G401.6 (cell line): ENCODE data around the gene PTPRN2.
"Not testable (repeated sequence)": the region's sequence is repeated elsewhere in the genome, so short reads cannot be mapped to it uniquely, and the experiment has no call there.

Experiments used
- FAIRE-seq: peaks from 2 replicates; lab custom pipeline; 2012; peaks lifted over from hg19 to GRCh38; lab: Jason Lieb, UNC

PTPRN2 gene

GRCh38 chr7:157503229-157503628 is 1084.4 kb downstream of the PTPRN2 start:
- FAIRE-seq: no peak

DNA sequence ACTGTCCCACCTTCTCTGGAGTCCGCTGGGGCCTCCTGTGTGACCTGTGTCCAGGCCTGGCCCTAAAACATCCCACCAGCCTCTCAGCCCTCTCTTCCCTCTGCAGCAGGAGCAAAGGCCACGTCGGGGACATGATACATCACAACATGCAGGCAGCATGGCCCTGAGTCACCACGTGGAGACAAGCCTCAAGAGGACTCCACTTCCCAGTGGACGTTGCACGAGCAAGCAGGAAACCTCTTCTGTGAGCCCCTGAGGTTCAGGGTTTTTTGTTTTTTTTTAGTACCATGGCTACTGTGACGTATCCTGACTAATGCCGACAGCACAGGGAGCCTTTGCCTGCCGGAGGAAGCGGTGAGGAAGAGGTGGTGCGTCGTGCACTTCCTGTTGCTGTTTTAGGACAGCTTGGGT is 1084.9 kb downstream of the PTPRN2 start:
- FAIRE-seq: no peak

GRCh38 chr7:157501581-157501980 is 1086.0 kb downstream of the PTPRN2 start:
- FAIRE-seq: no peak

- not testable (repeated sequence) for FAIRE-seq
Observed at GRCh38 chr7:157500989-157501540, 1086.6 kb downstream of the PTPRN2 start.

DNA sequence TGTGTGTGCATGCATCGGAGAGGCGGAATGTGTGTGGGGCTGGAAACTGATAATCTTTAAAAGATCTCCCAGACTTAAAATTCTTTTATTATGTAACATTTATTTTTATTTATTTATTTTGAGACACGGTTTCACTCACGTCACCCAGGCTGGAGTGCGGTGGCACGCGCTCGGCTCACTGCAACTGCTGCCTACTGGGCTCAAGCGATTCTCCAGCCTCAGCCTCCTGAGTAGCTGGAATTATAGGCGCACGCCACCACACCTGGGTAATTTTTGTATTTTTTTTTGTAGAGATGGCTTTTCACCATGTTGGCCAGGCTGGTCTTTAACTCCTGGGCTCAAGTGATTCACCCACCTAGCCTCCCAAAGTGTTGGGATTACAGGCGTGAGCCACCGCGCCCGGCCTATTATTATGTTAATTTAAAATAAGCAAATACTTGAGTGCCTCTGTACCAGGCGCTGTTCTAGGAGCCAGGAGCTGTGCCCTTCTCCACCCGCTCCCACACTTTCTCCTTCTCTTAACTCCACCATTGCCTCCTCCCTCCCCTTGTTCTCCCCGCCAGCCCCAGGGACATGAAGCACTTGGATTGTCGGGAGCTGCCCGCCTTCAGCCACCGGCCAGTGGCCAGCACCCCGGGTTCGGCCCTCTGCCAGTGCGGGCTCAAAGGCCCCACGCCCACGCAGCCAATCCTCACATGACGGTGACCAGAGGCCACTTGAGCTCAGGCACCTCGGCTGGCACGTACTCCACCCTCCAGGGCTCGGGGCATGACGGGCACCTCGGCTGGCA is 1087.3 kb downstream of the PTPRN2 start:
- no peak for FAIRE-seq

- FAIRE-seq: no peak
Observed at GRCh38 chr7:157499835-157500153, 1087.8 kb downstream of the PTPRN2 start.

DNA sequence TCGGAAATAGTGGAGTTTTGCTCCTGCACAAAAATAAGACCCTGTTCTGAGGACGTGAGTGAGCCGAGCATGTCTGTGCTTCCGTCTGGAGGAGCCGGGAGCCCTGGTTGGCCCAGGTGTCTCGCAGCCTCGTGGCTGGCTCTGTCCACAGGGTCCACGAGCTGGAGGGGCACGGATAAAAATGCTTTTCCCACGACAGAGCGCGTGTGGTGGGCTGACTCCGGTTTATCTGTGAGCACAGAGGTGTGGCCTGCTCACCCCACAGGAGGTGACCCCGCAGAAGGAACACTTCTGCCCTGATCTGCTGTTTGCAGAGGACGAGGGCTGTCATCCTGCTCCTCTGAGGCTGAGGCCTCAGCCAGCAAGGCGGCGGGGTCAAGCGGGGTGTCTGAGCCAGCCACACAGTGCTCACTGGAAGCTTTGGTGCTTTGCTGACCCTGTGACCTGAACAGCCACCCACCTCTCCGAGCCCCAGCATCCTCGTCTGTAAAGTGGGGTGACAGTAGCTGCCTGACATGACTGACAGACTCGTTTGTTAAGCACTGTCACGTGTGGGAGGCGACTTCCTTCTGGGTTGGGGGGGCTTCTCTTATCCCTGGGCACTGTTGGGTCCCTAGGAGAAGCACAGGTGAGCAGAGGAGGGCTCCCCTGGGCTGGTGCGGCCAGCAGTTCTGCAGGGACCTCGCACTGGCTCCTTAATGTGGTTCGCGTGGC is 1088.3 kb downstream of the PTPRN2 start:
- no peak for FAIRE-seq

DNA sequence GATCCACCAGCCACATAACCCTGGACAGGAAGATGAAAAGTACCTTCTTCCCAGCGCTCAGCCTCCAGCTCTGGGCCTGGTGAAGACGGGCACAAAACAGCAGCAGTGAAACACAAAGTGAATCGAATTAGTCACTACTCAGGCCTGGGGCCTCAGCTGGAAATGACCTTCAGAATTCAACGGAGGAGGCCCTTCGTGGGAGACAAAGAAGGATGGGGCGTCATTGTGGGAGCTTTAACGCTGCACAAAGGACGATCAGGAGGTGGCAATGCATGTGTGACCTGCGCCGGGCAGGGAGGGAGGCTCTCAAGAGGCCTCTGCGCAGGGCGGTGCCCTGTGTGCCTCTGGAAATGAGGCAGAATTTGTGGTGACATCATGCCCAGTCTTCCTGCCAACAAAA is 1089.0 kb downstream of the PTPRN2 start:
- no peak for FAIRE-seq

- FAIRE-seq: no peak
Observed at GRCh38 chr7:157497744-157498651, 1089.6 kb downstream of the PTPRN2 start.

- no peak for FAIRE-seq
Observed at GRCh38 chr7:157497367-157497743, 1090.3 kb downstream of the PTPRN2 start.

GRCh38 chr7:157496416-157497275 is 1091.0 kb downstream of the PTPRN2 start:
- no peak for FAIRE-seq

- no peak for FAIRE-seq
Observed at GRCh38 chr7:157495594-157495993, 1092.0 kb downstream of the PTPRN2 start.

DNA sequence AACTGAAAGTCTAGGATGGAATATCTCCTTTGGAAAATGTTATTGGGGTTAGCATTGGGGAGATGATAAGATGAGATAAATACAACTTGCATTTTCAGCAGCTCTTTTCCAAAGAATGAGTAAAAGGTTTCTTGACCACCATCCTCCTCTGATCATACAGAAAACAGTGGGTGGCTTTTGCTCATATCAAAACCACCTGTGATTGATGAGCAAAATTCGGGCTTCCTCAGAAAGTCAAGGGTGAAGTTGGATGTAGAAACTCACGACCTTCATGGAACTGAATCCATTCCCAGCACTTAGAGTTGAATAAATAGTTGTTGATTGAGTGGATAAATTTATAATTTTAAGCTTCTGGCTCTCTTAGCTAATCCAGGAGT is 1092.5 kb downstream of the PTPRN2 start:
- FAIRE-seq: no peak

DNA sequence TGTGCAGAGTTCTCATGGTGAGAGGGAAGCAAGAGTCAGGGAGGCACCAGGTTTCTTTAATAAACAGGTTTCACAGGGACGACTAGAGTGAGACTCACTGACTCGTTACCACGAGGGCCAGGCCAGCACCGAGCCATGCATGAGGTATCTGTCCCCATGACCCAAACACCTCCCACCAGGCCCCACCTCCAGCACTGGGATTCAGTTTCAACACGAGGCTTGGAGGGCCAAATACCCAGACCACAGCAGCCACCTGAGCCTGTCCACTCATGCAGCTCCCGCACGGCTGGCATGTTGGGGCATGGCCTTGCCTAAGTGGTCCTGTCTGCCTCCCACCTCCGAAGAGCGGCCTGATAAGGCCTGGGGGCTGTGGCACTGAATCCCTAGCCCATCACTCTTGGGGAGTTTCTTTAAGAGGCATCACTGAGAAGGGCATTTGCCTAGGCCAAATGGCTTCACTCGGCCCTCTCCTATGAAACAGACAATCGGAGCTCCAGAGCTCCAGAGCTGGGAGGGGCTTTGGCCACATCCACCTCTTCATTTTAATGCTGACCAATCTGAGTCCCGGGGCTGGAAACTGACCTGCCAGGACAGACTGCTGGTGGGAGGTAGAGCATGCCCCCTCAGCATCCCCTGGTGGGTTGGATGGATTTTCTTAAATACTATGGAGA is 1093.0 kb downstream of the PTPRN2 start:
- FAIRE-seq: no peak

- FAIRE-seq: no peak
Observed at GRCh38 chr7:157493776-157494175, 1093.8 kb downstream of the PTPRN2 start.

GRCh38 chr7:157493017-157493416 is 1094.6 kb downstream of the PTPRN2 start:
- FAIRE-seq: no peak

GRCh38 chr7:157490465-157490912 is 1097.1 kb downstream of the PTPRN2 start:
- no peak for FAIRE-seq

DNA sequence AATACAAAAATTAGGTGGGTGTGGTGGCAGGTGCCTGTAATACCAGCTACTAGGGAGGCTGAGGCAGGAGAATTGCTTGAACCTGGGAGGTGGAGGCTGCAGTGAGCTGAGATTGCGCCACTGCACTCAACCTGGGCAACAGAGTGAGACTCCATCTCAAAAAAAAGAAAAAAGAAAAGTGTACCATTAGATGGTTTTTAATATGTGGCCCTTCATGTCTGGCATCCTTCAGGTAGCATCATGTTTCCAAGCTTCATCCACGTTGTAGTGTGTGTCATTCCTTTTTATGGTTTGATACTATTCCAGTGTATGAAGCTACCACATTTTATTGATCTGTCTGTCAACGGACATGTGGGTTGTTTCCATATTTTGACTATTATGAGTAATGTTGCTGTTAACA is 1097.8 kb downstream of the PTPRN2 start:
- not testable (repeated sequence) for FAIRE-seq
